GM12875 (cell line): ENCODE measurements around the gene TOPBP1.
A peak's percentile ranks its signal among the peaks of the same experiment; 100 is the strongest.

ENCODE experiments used
- H3K4me3 ChIP-seq: one replicate; pipeline ENCODE4 v1.5.1; 2011; ENCODE audit warnings: low read depth, low read length, control low read depth
- TF ChIP-seq, protein P1 (sequence below): IDR thresholded peaks from 2 replicates; pipeline ENCODE4 v1.5.1; 2011; ENCODE audit warnings: low read depth, mild to moderate bottlenecking, control low read depth, inconsistent platforms, low read length, moderate library complexity, borderline replicate concordance; ENCODE audit not compliant: insufficient read depth

Gene TOPBP1

GRCh38 chr3:133661454-133662277 is at the start of gene TOPBP1:
Gene TOPBP1, minus strand, starts transcription at chr3:133661941. Its CDS starts 814 bp downstream, at chr3:133661127.
- TF ChIP-seq, protein P1, sequence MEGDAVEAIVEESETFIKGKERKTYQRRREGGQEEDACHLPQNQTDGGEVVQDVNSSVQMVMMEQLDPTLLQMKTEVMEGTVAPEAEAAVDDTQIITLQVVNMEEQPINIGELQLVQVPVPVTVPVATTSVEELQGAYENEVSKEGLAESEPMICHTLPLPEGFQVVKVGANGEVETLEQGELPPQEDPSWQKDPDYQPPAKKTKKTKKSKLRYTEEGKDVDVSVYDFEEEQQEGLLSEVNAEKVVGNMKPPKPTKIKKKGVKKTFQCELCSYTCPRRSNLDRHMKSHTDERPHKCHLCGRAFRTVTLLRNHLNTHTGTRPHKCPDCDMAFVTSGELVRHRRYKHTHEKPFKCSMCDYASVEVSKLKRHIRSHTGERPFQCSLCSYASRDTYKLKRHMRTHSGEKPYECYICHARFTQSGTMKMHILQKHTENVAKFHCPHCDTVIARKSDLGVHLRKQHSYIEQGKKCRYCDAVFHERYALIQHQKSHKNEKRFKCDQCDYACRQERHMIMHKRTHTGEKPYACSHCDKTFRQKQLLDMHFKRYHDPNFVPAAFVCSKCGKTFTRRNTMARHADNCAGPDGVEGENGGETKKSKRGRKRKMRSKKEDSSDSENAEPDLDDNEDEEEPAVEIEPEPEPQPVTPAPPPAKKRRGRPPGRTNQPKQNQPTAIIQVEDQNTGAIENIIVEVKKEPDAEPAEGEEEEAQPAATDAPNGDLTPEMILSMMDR = no peak

GRCh38 chr3:133711013-133711412 is 49.3 kb upstream of the TOPBP1 start:
- TF ChIP-seq, protein P1 = no peak
- no peak overlapping the region for H3K4me3 ChIP-seq

More at GRCh38 chr3:133661454-133662277, at the start of gene TOPBP1:
- H3K4me3 ChIP-seq = peak within 1 kb of the TSS; percentile 84

GRCh38 chr3:133709139-133709750 is 47.5 kb upstream of the TOPBP1 start:
- TF ChIP-seq, protein P1 = no peak

DNA sequence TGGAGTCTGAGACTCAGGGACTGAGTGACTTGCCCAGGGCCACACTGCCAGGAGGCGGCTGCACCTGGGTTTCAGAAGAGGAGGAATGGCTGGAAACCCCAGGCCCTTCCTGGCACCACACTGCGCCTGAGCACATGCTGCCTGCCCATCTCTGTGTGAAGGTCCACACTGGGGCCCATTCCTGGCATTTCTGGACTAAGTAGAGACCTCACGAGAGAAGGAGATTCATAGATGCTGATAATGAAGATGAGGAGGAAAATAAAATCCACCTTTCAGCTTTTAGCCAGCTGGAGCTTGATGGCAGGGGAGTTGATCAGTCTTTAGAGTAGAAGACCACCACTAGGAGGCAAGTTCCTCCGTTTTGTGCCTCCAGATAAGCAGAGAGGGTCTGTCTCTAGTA is 44.3 kb upstream of the TOPBP1 start:
- TF ChIP-seq, protein P1 = no peak
- H3K4me3 ChIP-seq = no peak overlapping the region

More at GRCh38 chr3:133709139-133709750, 47.5 kb upstream of the TOPBP1 start:
- H3K4me3 ChIP-seq = no peak overlapping the region

DNA sequence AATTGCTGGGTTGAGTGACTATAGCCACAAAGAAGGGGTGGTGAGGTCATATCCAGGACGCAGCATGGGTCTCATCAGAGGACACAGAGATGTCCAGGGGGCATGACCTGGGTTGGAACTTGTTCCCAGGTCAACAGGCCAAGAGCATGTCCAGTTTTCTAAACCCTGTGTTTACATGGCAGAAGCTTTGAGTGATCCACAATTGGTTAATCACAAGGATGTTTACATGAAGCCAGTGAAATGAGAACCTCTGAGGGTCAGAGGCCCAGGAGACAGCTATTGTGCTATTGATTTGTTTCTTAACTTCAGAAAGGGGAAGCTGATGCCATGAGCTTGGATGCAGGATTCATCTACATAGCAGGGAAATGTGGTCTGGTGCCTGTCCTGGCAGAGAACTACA is 42.2 kb upstream of the TOPBP1 start:
- no peak overlapping the region for H3K4me3 ChIP-seq
- TF ChIP-seq, protein P1 = no peak

DNA sequence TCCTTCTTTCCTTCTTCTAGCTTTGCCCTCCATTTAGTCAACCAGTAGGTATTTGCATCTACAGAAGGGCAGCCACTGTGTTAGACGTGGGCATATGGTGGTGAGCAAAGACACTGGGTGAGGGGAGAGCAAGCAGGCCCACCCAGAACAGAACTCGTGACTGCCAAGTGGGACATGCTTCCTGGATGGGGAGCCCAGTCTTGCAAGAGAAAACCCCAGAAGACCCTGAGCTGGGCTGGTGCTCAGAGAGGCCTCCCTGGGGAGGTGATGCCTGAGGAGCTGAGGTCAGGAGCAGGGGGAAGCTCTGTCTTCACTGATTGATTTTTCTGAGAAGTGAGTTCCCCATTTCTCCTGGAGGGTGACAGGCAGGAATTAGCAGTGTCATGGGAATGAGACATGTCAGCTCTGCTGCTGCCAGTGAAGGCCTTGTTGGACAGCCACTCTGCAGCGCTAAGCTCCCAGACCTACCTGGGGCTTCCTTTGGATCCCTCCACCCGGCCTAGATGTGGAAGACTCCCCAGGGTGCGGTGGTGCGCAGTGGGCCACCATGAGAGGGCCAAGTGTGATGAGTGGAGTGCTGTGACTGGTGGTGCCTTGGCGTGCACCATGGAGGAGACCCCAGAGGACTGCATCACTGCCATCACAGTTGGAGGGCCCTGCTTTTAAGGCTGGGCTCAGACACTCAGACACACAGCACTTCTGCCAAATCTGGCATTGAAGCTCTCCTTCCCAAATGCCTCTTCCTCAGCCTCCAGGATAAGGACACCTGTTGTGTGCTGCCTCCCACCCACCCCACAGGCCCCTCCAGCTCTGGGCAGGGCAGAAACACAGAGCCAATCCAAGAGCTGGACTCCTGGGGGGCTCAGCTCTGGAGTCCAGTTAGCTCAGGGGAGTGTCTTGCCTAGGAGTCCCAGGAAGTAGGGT is 40.0 kb upstream of the TOPBP1 start:
- no peak overlapping the region for H3K4me3 ChIP-seq
- TF ChIP-seq, protein P1 = no peak
